T-helper 22 cell (primary cell): ENCODE measurements around the gene NTRK1.
"Not testable (repeated sequence)": the region's sequence is repeated elsewhere in the genome, so short reads cannot be mapped to it uniquely, and the experiment has no call there.

Experiments used
- DNase-seq: peaks from one replicate; pipeline ENCODE4 v3.0.0-alpha.2; 2020; ENCODE audit warnings: low read depth

Gene NTRK1

DNA sequence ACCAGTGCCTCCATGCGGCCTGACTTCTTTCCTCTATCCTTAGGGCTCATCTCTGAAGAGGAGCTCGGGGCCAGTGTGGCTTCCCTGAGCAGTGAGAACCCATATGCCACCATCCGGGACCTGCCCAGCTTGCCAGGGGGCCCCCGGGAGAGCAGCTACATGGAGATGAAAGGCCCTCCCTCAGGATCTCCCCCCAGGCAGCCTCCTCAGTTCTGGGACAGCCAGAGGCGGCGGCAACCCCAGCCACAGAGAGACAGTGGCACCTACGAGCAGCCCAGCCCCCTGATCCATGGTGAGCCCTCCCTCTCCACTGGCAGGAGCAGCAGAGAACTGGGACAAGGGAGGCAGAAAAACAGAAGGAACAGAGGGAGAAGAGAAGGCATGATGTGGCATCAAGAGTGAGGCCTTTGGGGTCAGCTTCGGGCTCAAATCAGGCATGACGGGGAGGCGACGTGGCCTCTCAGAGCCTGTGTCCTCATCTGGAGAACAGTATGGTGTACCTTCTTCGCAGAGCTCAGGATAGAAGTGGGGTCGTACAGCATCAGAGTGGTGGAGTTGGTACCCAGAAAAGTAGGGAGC lies 53.2 kb downstream of the NTRK1 start:
- no peak for DNase-seq

GRCh38 chr1:156914440-156914856 lies 53.8 kb downstream of the NTRK1 start:
- no peak for DNase-seq

DNA sequence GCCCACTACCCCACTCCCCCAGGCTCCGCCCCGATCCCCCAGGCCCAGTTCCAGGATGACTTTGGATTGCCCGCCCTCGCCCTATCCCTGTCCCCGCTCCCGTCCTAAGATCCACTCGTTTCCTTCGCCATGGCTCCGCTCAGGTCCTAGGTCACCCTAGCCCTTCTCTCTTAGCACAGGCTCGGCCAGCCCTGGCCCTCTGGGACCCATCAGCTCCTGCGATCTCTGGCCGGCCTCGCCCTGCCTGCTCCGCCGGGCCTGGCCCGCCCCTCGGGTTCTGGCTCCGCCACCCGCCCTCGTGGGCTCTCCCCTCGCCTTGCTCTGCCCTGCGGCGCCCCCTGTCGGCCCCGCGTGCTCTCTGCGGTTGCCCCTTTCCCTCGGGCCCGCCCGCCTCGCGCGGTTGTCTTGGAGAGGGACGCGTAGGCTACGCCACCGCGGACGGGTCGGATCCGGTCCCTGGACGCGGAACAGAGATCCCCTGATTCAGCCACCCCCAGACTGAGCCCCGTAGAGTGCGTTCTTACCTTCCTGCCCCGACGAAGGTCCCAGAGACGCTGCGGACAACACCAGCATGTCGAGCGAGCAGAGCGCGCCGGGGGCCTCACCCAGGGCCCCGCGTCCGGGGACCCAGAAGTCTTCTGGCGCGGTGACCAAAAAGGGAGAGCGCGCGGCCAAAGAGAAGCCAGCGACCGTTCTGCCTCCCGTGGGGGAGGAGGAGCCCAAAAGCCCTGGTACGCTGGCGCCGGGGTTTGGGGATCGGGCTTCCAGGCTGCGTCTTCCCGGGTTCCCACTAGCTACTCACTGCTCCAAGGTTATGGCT lies 59.8 kb downstream of the NTRK1 start, which contains the start of gene LRRC71:
TSS of gene LRRC71 (plus strand) at position 400 of the 820 bp plus-strand sequence. CDS start at position 572, 172 bp downstream.
- peak; percentile 11 for DNase-seq

- DNase-seq = no peak
These were observed 60.4 kb downstream of the NTRK1 start for GRCh38 chr1:156921053-156921529.

- DNase-seq = no peak
These were observed 62.5 kb downstream of the NTRK1 start for GRCh38 chr1:156922986-156923669.

DNA sequence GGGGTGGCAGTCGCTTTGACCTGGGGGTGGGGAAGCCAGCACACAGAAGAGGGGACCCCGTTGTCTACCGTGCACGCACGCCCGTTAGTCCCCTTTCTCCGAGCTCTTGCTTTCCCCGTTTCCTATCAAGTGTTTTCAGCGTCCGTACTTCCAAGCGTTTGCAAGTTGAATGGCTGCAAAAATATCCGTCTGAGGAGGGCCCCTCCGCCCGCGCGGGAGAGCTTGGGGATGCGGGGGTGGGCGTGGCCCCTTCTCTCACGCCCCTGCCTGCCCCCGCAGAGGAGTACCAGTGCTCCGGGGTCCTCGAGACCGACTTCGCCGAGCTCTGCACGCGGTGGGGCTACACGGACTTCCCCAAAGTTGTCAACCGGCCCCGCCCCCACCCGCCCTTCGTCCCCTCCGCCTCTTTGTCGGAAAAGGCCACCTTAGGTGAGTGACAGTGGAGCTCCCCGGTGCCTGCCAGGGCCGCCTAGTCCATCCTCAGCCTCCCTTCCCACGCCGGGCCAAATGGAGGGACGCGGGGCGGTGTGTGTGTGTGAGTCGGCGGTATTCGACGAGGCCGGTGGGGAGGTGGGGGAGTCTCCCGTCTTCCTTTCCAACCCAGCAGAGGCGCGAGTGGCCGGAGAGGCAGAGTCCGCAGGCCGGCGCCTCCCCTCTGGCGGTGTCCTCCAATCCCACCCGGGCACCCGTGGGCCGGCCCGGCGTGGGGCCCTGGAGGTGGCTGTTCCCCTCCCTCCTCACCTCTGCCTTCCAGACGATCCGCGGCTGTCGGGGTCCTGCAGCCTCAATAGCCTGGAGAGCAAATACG lies 63.2 kb downstream of the NTRK1 start:
- no peak for DNase-seq

GRCh38 chr1:156924478-156925153 lies 64.0 kb downstream of the NTRK1 start:
- DNase-seq = no peak

GRCh38 chr1:156925154-156926010 lies 64.7 kb downstream of the NTRK1 start:
- DNase-seq = no peak

GRCh38 chr1:156926175-156926574 lies 65.5 kb downstream of the NTRK1 start:
- DNase-seq = no peak

DNA sequence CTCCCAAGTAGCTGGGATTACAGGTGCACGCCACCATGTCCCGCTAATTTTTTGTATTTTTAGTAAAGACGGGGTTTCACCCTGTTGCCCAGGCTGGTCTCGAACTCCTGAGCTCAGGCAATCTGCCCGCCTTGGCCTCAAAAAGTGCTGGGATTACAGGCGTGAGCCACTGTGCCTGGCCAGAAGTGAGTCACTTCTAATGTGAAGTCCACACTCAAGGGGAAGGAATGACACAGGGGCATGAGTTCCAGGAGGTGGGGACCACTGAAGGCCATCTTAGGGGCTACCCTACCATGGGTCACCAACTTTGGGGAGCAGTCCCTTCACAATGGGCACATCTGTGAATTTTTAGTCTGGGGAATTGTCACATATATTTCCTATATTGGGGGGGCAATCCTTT lies 66.0 kb downstream of the NTRK1 start:
- not testable (repeated sequence) for DNase-seq

DNA sequence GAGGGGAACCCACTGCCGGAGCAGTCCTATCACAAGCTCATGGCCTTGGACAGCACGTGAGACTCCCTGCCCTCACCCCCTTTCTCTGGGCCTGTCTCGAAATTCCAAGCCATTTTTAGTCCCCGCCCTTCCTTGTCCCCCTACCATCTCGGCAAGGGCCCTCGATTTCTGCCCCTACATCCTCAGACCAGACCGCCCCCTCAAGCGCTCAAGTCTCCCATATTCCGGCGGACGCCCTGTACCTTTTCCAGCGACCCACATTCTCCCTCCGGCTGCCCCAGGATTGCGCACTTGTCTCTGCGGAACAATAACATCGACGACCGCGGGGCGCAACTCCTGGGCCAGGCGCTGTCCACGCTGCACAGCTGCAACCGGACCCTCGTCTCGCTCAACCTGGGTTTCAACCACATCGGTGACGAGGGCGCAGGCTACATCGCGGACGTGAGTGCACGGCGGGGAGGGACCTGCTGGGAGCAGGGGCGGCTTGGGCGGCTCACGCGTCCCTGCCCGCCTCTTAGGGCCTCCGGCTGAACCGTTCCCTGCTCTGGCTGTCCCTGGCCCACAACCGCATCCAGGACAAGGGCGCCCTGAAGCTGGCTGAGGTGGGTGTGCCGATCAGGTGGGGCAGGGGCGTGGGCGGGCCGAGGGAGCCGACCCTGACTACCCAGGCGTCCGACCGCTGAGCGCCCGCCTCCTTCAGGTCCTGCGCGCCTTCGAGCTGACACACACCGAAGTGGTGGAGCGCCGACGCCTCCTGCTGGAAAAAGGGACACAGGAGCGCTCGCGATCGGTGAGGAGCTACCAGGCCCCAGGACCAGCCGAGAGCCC lies 66.8 kb downstream of the NTRK1 start:
- DNase-seq = peak; percentile 33

- no peak for DNase-seq
These were observed 67.5 kb downstream of the NTRK1 start for GRCh38 chr1:156928043-156928602.

GRCh38 chr1:156929596-156930238 lies 69.1 kb downstream of the NTRK1 start:
- no peak for DNase-seq

- DNase-seq = no peak
These were observed 69.8 kb downstream of the NTRK1 start for GRCh38 chr1:156930483-156930882.
